AG09319 (cell line): ENCODE measurements around the gene PITPNM2.

Source experiments
- DNase-seq: peaks from one replicate; pipeline ENCODE4 v3.0.0-alpha.2; 2010; ENCODE audit warnings: low read depth; ENCODE audit errors: extremely low read depth
- TF ChIP-seq, protein P1 (sequence below): IDR thresholded peaks from 2 replicates; pipeline ENCODE4 v1.5.1; 2011; ENCODE audit warnings: low read depth, mild to moderate bottlenecking, inconsistent platforms, low read length, moderate library complexity

Gene PITPNM2

DNA sequence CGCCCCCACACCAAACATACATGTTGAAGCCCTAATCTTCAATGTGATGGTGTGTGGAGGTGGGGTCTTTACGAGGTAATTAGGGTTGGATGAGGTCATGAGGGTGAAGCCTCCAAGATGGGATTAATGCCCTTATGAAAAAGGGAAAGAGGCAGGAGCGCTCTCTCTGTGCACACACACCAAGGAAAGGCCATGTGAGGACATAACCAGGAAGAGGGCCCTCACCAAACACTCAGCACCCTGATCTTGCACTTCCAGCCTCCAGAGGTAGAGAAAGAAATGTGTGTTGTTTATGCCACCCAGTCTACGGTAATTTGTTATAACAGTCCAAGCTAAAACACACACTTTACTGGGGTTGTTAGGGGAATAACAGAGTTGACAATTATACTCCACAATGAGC, 14.6 kb upstream of the PITPNM2 start:
- no peak for DNase-seq
- TF ChIP-seq, protein P1, sequence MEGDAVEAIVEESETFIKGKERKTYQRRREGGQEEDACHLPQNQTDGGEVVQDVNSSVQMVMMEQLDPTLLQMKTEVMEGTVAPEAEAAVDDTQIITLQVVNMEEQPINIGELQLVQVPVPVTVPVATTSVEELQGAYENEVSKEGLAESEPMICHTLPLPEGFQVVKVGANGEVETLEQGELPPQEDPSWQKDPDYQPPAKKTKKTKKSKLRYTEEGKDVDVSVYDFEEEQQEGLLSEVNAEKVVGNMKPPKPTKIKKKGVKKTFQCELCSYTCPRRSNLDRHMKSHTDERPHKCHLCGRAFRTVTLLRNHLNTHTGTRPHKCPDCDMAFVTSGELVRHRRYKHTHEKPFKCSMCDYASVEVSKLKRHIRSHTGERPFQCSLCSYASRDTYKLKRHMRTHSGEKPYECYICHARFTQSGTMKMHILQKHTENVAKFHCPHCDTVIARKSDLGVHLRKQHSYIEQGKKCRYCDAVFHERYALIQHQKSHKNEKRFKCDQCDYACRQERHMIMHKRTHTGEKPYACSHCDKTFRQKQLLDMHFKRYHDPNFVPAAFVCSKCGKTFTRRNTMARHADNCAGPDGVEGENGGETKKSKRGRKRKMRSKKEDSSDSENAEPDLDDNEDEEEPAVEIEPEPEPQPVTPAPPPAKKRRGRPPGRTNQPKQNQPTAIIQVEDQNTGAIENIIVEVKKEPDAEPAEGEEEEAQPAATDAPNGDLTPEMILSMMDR: no peak

DNA sequence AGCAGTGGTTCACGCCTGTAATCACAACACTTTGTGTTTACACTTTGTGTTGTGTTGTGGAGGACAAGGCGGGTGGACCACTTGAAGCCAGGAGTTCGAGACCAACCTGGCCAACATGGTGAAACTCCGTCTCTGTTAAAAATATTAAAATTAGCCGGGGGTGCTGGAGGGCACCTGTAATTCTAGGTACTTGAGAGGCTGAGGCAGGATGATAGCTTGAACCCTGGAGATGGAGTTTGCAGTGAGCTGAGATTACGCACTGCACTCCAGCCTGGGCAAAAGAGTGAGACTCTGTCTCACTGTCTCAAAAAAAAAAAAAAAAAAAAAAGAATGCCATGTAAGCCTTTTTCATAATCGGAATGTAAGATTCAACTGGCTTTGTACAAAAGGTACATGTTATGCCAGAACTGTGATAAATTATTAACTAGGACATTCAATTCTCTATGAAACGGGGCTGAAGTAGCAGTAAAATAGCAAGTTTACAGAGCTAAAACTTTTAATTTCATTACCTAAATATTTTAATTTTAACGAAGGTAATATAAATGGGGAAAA, 13.9 kb upstream of the PITPNM2 start:
- DNase-seq: no peak
- TF ChIP-seq, protein P1: no peak

DNA sequence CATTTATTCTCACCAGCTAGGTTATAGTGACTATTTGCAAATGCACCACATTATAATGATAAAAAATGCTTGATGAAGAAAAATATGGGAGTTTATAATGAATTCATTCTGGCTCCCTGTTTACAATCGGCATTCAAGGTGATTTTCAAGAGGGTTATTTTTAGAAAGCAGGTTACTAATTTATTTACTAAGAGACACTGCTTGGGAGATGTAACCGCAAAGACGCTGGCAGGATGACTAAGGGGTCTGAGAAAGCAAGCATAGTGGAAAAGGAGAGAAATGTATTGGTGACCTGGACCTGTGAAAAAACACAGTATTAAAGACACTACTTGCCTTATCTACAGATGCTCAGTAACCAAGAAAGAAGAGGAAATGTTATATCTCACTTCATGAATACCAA, 13.3 kb upstream of the PITPNM2 start:
- no peak for DNase-seq
- TF ChIP-seq, protein P1: no peak

DNA sequence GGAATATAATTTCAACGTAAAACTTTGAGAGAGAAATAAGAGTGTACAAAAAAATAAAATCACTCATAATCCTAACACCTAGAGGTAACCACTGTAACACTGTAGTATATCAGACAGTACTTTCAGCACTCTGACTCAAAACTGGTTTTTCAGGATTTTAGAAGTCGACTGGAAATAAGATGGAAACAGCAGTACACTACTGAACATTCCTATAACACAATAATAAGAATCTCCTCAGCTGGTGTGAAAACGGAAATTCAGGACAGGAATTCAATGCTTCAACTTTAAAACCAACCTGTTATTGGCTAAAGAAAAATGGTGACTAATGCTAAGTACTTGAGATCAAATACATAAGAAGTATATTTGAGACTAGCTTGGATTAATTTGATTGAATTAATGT, 12.3 kb upstream of the PITPNM2 start:
- no peak for DNase-seq
- TF ChIP-seq, protein P1: no peak

DNA sequence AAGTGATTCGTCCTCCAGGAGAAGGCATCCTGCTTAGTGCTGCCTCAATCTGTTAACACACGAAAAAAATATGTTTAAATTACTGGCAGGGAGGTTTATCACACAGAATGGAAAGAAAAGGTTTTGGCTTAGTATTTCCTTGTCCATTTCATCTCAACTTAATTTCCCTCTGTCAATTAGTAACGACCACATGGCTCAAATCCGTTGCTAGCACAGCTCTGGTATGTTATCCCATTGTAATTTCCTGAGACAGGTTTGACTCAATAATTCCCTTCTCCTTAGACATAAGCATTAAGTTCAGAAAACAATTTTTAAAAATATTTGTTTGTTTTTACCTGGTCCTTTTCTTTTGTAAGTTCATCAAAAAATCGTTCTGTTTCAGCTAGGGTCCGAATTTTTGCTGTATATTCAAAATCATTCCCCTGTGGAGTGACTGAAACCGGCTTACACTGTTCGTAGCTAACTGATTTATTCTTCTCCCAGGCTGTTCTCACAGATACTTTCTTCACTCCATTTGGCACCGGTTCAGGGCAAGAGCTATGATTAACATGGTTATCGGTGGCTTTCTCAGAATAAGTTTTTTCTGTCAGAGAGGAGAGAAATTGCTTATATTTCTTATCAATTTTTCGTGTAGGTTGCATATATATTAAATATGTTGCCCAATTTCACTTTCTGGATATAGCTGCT, 10.1 kb upstream of the PITPNM2 start:
- TF ChIP-seq, protein P1: no peak
- DNase-seq: no peak

DNA sequence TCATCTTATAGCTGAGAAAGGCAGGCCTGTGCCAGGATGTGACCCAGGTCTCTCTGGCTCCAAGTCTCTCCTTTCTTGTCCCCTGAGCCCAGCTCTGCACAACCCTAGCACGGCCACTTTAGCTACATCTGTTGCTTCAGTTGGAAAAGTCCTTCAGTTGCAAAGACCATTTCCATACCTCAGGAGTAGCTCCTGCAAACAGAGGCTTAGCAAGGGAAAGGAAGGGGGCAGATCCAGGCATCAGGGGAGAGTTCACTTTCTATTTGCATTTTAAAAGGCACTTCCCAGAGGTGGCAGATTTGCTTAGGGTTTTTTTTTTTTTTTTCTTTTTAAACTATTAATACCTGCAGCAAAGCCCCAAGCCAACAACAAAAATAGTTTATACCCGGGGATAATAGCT, 3.0 kb upstream of the PITPNM2 start:
- no peak for DNase-seq
- TF ChIP-seq, protein P1: no peak

DNA sequence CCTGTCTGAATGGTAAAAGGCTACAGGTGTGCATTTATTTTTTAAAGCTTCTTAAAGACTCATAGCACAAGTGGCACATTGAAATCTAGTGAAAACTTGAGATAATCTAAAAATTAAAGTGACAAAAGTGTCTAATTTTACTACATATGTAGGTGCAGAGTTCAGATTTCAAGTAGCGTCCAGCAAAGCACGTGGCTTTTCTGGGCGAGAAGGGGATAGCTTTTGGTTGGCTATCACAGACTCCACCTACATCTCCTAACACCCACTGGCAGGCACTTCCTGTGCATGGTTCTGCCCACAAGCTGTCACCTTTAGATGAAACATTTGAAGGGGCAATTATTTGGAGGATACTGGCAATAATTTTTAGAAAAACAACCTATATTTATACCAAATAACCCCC, 1.9 kb upstream of the PITPNM2 start:
- no peak for DNase-seq
- TF ChIP-seq, protein P1: no peak
